Hippocampal formation (tissue), 2 donors: ENCODE data around the gene SOCS3.
"Not testable (repeated sequence)": the region's sequence is repeated elsewhere in the genome, so short reads cannot be mapped to it uniquely, and the experiment has no call there.

Source experiments
- DNase-seq, 2 donors: peaks; one replicate each; lab custom pipeline; 2025; lab: John Stamatoyannopoulos, UW

The SOCS3 gene

GRCh38 chr17:78348055-78348770, 11.7 kb downstream of the SOCS3 start:
- no peak for DNase-seq

GRCh38 chr17:78347453-78347852, 12.4 kb downstream of the SOCS3 start:
- no peak for DNase-seq

GRCh38 chr17:78346605-78347250, 13.1 kb downstream of the SOCS3 start:
- DNase-seq, result no peak

- no peak for DNase-seq
Observed at GRCh38 chr17:78345791-78346494, 13.9 kb downstream of the SOCS3 start.

GRCh38 chr17:78345172-78345571, 14.7 kb downstream of the SOCS3 start:
- DNase-seq, result no peak

GRCh38 chr17:78344666-78345065, 15.2 kb downstream of the SOCS3 start:
- DNase-seq, result no peak

- DNase-seq, result no peak
Observed at GRCh38 chr17:78343543-78344201, 16.2 kb downstream of the SOCS3 start.

GRCh38 chr17:78343187-78343542, 16.7 kb downstream of the SOCS3 start:
- DNase-seq, result no peak

GRCh38 chr17:78342449-78343186, 17.3 kb downstream of the SOCS3 start:
- peak in 1 of 2 donors; percentile 4 for DNase-seq

GRCh38 chr17:78341559-78342448, 18.1 kb downstream of the SOCS3 start:
- peak; percentile 73 to 74 for DNase-seq

GRCh38 chr17:78340183-78340955, 19.5 kb downstream of the SOCS3 start:
- no peak for DNase-seq

GRCh38 chr17:78338486-78339259, 21.2 kb downstream of the SOCS3 start:
- no peak for DNase-seq

- no peak for DNase-seq
Observed at GRCh38 chr17:78337244-78338109, 22.4 kb downstream of the SOCS3 start.

- no peak for DNase-seq
Observed at GRCh38 chr17:78335209-78335608, 24.7 kb downstream of the SOCS3 start.

GRCh38 chr17:78332991-78333390, 26.9 kb downstream of the SOCS3 start:
- no peak for DNase-seq

- DNase-seq, result not testable (repeated sequence)
Observed at GRCh38 chr17:78331355-78331754, 28.5 kb downstream of the SOCS3 start.

GRCh38 chr17:78330570-78331224, 29.2 kb downstream of the SOCS3 start:
- no peak for DNase-seq
